DLD1 (cell line): ENCODE measurements around the gene ZNF497.
"Not testable (repeated sequence)": the region's sequence is repeated elsewhere in the genome, so short reads cannot be mapped to it uniquely, and the experiment has no call there.

Experiments
- in situ Hi-C: cut with HindIII; loops from 2 replicates; pipeline ENCODE4 v1.10.0; 2017; ENCODE audit warnings: low sequenced_read_pairs

Gene ZNF497

GRCh38 chr19:58362272-58362994 lies at the start of gene ZNF497:
Gene ZNF497 (minus strand): TSS chr19:58362751. CDS start chr19:58357635, 5,116 bp downstream.
- in situ Hi-C loops = no loop called here

GRCh38 chr19:58409010-58409790 lies 46.6 kb upstream of the ZNF497 start:
- in situ Hi-C loops = no loop called here

- in situ Hi-C loops = no loop called here
Measured at GRCh38 chr19:58408152-58409009, 45.8 kb upstream of the ZNF497 start, which contains the start of gene ZNF584. Gene ZNF584 (plus strand): TSS chr19:58408649. CDS start chr19:58409148, 499 bp downstream.

- in situ Hi-C loops = no loop called here
Measured at GRCh38 chr19:58407658-58408151, 45.2 kb upstream of the ZNF497 start.

GRCh38 chr19:58406818-58407657 lies 44.5 kb upstream of the ZNF497 start:
- in situ Hi-C loops = no loop called here

GRCh38 chr19:58403920-58404478 lies 41.4 kb upstream of the ZNF497 start:
- in situ Hi-C loops = not testable (repeated sequence)

GRCh38 chr19:58401840-58402421 lies 39.4 kb upstream of the ZNF497 start:
- in situ Hi-C loops = no loop called here

GRCh38 chr19:58400916-58401839 lies 38.6 kb upstream of the ZNF497 start:
- in situ Hi-C loops = no loop called here

GRCh38 chr19:58400316-58400915 lies 37.9 kb upstream of the ZNF497 start:
- in situ Hi-C loops = no loop called here

- in situ Hi-C loops = no loop called here
Measured at GRCh38 chr19:58399903-58400302, 37.4 kb upstream of the ZNF497 start.

- in situ Hi-C loops = no loop called here
Measured at GRCh38 chr19:58398545-58398944, 36.0 kb upstream of the ZNF497 start.

- in situ Hi-C loops = no loop called here
Measured at GRCh38 chr19:58398087-58398486, 35.5 kb upstream of the ZNF497 start.

- in situ Hi-C loops = no loop called here
Measured at GRCh38 chr19:58397533-58398037, 35.0 kb upstream of the ZNF497 start.

- in situ Hi-C loops = no loop called here
Measured at GRCh38 chr19:58396691-58397532, 34.4 kb upstream of the ZNF497 start.

- in situ Hi-C loops = no loop called here
Measured at GRCh38 chr19:58395979-58396627, 33.6 kb upstream of the ZNF497 start.

- in situ Hi-C loops = no loop called here
Measured at GRCh38 chr19:58395220-58395978, 32.8 kb upstream of the ZNF497 start, which contains the start of gene RNF225. Gene RNF225 (plus strand): TSS chr19:58395656. CDS start chr19:58396090, 434 bp downstream.
